ENCODE data around the gene ARSB.

ARSB gene

GRCh38 chr5:78974601-78975000 lies 10.5 kb downstream of the ARSB start:
- Histone ChIP-seq H3K27me3 (replicated peaks in 2 of 5; ENCODE audit: control insufficient read depth in 4 of 5, insufficient read depth in 5 of 5, low read length in 4 of 5) (no peaks in the 10 kb centered on the region), H3K27ac (ENCODE audit: insufficient read depth in 1 of 2, low read depth in 1 of 2, low read length in 2 of 2, poor library complexity in 1 of 2, severe bottlenecking in 2 of 2) (no peak overlapping the region), H3K4me1 (ENCODE audit: control extremely low read depth in 1 of 4, control insufficient read depth in 4 of 4, insufficient read depth in 4 of 4, low read length in 3 of 4) (peaks cover 0 to 10% (median 7%) of the 10 kb centered on the region in 4 experiments), H3K9me3 (ENCODE audit: control extremely low read depth in 1 of 5, control insufficient read depth in 4 of 5, insufficient read depth in 2 of 5, low read depth in 1 of 5, low read length in 4 of 5) (no peaks in the 10 kb centered on the region), H3K4me3 (ENCODE audit: control insufficient read depth in 1 of 7, extremely low read depth in 1 of 7, insufficient read depth in 4 of 7, low read depth in 2 of 7, low read length in 6 of 7) (no peak overlapping the region), H3K36me3 (ENCODE audit: control insufficient read depth in 4 of 4, insufficient read depth in 4 of 4, low read length in 3 of 4) (no peaks in the 10 kb centered on the region)
- ChIA-PET POLR2A (interaction anchor here (0.9 kb wide), 1 partner anchor 9 kb away, joined by 3 read pairs; no protein-coding TSS in a partner anchor), CTCF (interaction anchor here (1.5 to 2.5 kb wide), 2 partner anchors 9 to 11 kb away, joined by 5 to 10 read pairs; no protein-coding TSS in a partner anchor)
- WGBS (ENCODE audit: insufficient coverage) = 100% methylated on average over 2 of the region's 2 CpGs
- no peak for DNase-seq

GRCh38 chr5:78974011-78974410 lies 11.1 kb downstream of the ARSB start:
- CTCF ChIA-PET = interaction anchor here (1.5 to 2.5 kb wide), 2 partner anchors 10 kb away, joined by 5 to 10 read pairs; no protein-coding TSS in a partner anchor

GRCh38 chr5:78972654-78973428 lies 12.3 kb downstream of the ARSB start:
- no peaks in the 10 kb centered on the region for H3K9me3 ChIP-seq (ENCODE audit: control extremely low read depth in 1 of 5, control insufficient read depth in 4 of 5, insufficient read depth in 2 of 5, low read depth in 1 of 5, low read length in 4 of 5)

More at GRCh38 chr5:78974011-78974410, 11.1 kb downstream of the ARSB start:
- H3K4me3 ChIP-seq (ENCODE audit: control insufficient read depth in 1 of 7, extremely low read depth in 1 of 7, insufficient read depth in 4 of 7, low read depth in 2 of 7, low read length in 6 of 7) = no peak overlapping the region
- POLR2A ChIA-PET = interaction anchor here (0.9 kb wide), 1 partner anchor 10 kb away, joined by 3 read pairs; no protein-coding TSS in a partner anchor
- DNase-seq = no peak
- H3K27ac ChIP-seq (ENCODE audit: insufficient read depth in 1 of 2, low read depth in 1 of 2, low read length in 2 of 2, poor library complexity in 1 of 2, severe bottlenecking in 2 of 2) = no peak overlapping the region
- peaks cover 0 to 10% (median 6%) of the 10 kb centered on the region in 4 experiments for H3K4me1 ChIP-seq (ENCODE audit: control extremely low read depth in 1 of 4, control insufficient read depth in 4 of 4, insufficient read depth in 4 of 4, low read length in 3 of 4)
- peaks cover 0 to 1% (median 0%) of the 10 kb centered on the region in 4 experiments for H3K36me3 ChIP-seq (ENCODE audit: control insufficient read depth in 4 of 4, insufficient read depth in 4 of 4, low read length in 3 of 4)
- H3K9me3 ChIP-seq (ENCODE audit: control extremely low read depth in 1 of 5, control insufficient read depth in 4 of 5, insufficient read depth in 2 of 5, low read depth in 1 of 5, low read length in 4 of 5) = no peaks in the 10 kb centered on the region
- WGBS (ENCODE audit: insufficient coverage) = 94% methylated on average over 3 of the region's 5 CpGs
- no peaks in the 10 kb centered on the region for H3K27me3 ChIP-seq (replicated peaks in 2 of 5; ENCODE audit: control insufficient read depth in 4 of 5, insufficient read depth in 5 of 5, low read length in 4 of 5)

GRCh38 chr5:78971998-78972397 lies 13.1 kb downstream of the ARSB start:
- WGBS (ENCODE audit: insufficient coverage) = 100% methylated on average over 2 of the region's 2 CpGs
- Histone ChIP-seq H3K36me3 (ENCODE audit: control insufficient read depth in 4 of 4, insufficient read depth in 4 of 4, low read length in 3 of 4) (peaks cover 0 to 6% (median 0%) of the 10 kb centered on the region in 4 experiments), H3K4me1 (ENCODE audit: control extremely low read depth in 1 of 4, control insufficient read depth in 4 of 4, insufficient read depth in 4 of 4, low read length in 3 of 4) (peaks cover 0 to 10% (median 6%) of the 10 kb centered on the region in 4 experiments), H3K4me3 (ENCODE audit: control insufficient read depth in 1 of 7, extremely low read depth in 1 of 7, insufficient read depth in 4 of 7, low read depth in 2 of 7, low read length in 6 of 7) (no peak overlapping the region), H3K27ac (ENCODE audit: insufficient read depth in 1 of 2, low read depth in 1 of 2, low read length in 2 of 2, poor library complexity in 1 of 2, severe bottlenecking in 2 of 2) (no peak overlapping the region), H3K9me3 (ENCODE audit: control extremely low read depth in 1 of 5, control insufficient read depth in 4 of 5, insufficient read depth in 2 of 5, low read depth in 1 of 5, low read length in 4 of 5) (no peaks in the 10 kb centered on the region), H3K27me3 (replicated peaks in 2 of 5; ENCODE audit: control insufficient read depth in 4 of 5, insufficient read depth in 5 of 5, low read length in 4 of 5) (no peaks in the 10 kb centered on the region)
- ChIA-PET POLR2A (interaction anchor here (0.6 to 1.2 kb wide), 3 partner anchors 13 to 679 kb away, joined by 3 to 4 read pairs (median 3); no protein-coding TSS in a partner anchor), CTCF (interaction anchor here (1.5 kb wide), 1 partner anchor 13 kb away, joined by 3 read pairs; the partner anchor contains the start of gene ARSB)
- DNase-seq = no peak

More at GRCh38 chr5:78972654-78973428, 12.3 kb downstream of the ARSB start:
- Histone ChIP-seq H3K36me3 (ENCODE audit: control insufficient read depth in 4 of 4, insufficient read depth in 4 of 4, low read length in 3 of 4) (peaks cover 0 to 6% (median 0%) of the 10 kb centered on the region in 4 experiments), H3K4me1 (ENCODE audit: control extremely low read depth in 1 of 4, control insufficient read depth in 4 of 4, insufficient read depth in 4 of 4, low read length in 3 of 4) (peaks cover 0 to 10% (median 6%) of the 10 kb centered on the region in 4 experiments), H3K4me3 (ENCODE audit: control insufficient read depth in 1 of 7, extremely low read depth in 1 of 7, insufficient read depth in 4 of 7, low read depth in 2 of 7, low read length in 6 of 7) (peak overlapping the region in 4 of 7 experiments; percentile 37 to 52 (median 46)), H3K27ac (ENCODE audit: insufficient read depth in 1 of 2, low read depth in 1 of 2, low read length in 2 of 2, poor library complexity in 1 of 2, severe bottlenecking in 2 of 2) (no peak overlapping the region), H3K27me3 (replicated peaks in 2 of 5; ENCODE audit: control insufficient read depth in 4 of 5, insufficient read depth in 5 of 5, low read length in 4 of 5) (no peaks in the 10 kb centered on the region)
- CTCF ChIA-PET = interaction anchor here (0.6 to 2.5 kb wide), 2 partner anchors 9 to 90 kb away, joined by 3 to 10 read pairs; no protein-coding TSS in a partner anchor
- peak in 2 of 3 donors; percentile 22 to 23 for DNase-seq
- 24% methylated on average over 4 of the region's 7 CpGs for WGBS (ENCODE audit: insufficient coverage)
- POLR2A ChIA-PET = interaction anchor here (1.0 to 1.2 kb wide), 2 partner anchors 12 to 680 kb away, joined by 3 to 4 read pairs; no protein-coding TSS in a partner anchor

GRCh38 chr5:78968781-78969180 lies 16.3 kb downstream of the ARSB start:
- H3K27me3 ChIP-seq (replicated peaks in 2 of 5; ENCODE audit: control insufficient read depth in 4 of 5, insufficient read depth in 5 of 5, low read length in 4 of 5) = no peaks in the 10 kb centered on the region
- no peak for DNase-seq
- 97% methylated on average over 5 of the region's 5 CpGs for WGBS (ENCODE audit: insufficient coverage)
- ChIA-PET CTCF (no interaction called here), POLR2A (no interaction called here)
- H3K27ac ChIP-seq (ENCODE audit: insufficient read depth in 1 of 2, low read depth in 1 of 2, low read length in 2 of 2, poor library complexity in 1 of 2, severe bottlenecking in 2 of 2) = no peak overlapping the region
- peaks cover 0 to 10% (median 5%) of the 10 kb centered on the region in 4 experiments for H3K4me1 ChIP-seq (ENCODE audit: control extremely low read depth in 1 of 4, control insufficient read depth in 4 of 4, insufficient read depth in 4 of 4, low read length in 3 of 4)
- H3K4me3 ChIP-seq (ENCODE audit: control insufficient read depth in 1 of 7, extremely low read depth in 1 of 7, insufficient read depth in 4 of 7, low read depth in 2 of 7, low read length in 6 of 7) = no peak overlapping the region
- peaks cover 0 to 6% (median 4%) of the 10 kb centered on the region in 4 experiments for H3K36me3 ChIP-seq (ENCODE audit: control insufficient read depth in 4 of 4, insufficient read depth in 4 of 4, low read length in 3 of 4)
- H3K9me3 ChIP-seq (ENCODE audit: control extremely low read depth in 1 of 5, control insufficient read depth in 4 of 5, insufficient read depth in 2 of 5, low read depth in 1 of 5, low read length in 4 of 5) = no peaks in the 10 kb centered on the region

- CTCF ChIA-PET = interaction anchor here (0.7 to 4.6 kb wide), 8 partner anchors 11 to 427 kb away, joined by 3 to 42 read pairs (median 4); no protein-coding TSS in a partner anchor
- WGBS (ENCODE audit: insufficient coverage) = 80% methylated on average over 1 of the region's 2 CpGs
Observed at GRCh38 chr5:78964889-78965288, 20.2 kb downstream of the ARSB start.

More at GRCh38 chr5:78964889-78965288, 20.2 kb downstream of the ARSB start:
- peaks cover 3 to 15% (median 10%) of the 10 kb centered on the region in 4 experiments for H3K36me3 ChIP-seq (ENCODE audit: control insufficient read depth in 4 of 4, insufficient read depth in 4 of 4, low read length in 3 of 4)
- DNase-seq = peak; percentile 65 to 80 (median 74)
- POLR2A ChIA-PET = no interaction called here
- no peak overlapping the region for H3K27ac ChIP-seq (ENCODE audit: insufficient read depth in 1 of 2, low read depth in 1 of 2, low read length in 2 of 2, poor library complexity in 1 of 2, severe bottlenecking in 2 of 2)
- no peaks in the 10 kb centered on the region for H3K27me3 ChIP-seq (replicated peaks in 2 of 5; ENCODE audit: control insufficient read depth in 4 of 5, insufficient read depth in 5 of 5, low read length in 4 of 5)
- H3K9me3 ChIP-seq (ENCODE audit: control extremely low read depth in 1 of 5, control insufficient read depth in 4 of 5, insufficient read depth in 2 of 5, low read depth in 1 of 5, low read length in 4 of 5) = no peaks in the 10 kb centered on the region
- no peak overlapping the region for H3K4me3 ChIP-seq (ENCODE audit: control insufficient read depth in 1 of 7, extremely low read depth in 1 of 7, insufficient read depth in 4 of 7, low read depth in 2 of 7, low read length in 6 of 7)
- H3K4me1 ChIP-seq (ENCODE audit: control extremely low read depth in 1 of 4, control insufficient read depth in 4 of 4, insufficient read depth in 4 of 4, low read length in 3 of 4) = no peaks in the 10 kb centered on the region

Measured in common myeloid progenitor, CD34-positive (primary cell).